Type B pancreatic cell (in vitro differentiated cells): Measurements from ENCODE around the gene PLXNB1. TPM values are rescaled to one million over a fixed set of nuclear protein-coding genes. Genes with fewer than 3 reads are reported as not detected.
A peak's percentile ranks its signal among the peaks of the same experiment; 100 is the strongest.

Source experiments
- DNase-seq: peaks from one replicate; pipeline ENCODE4 v3.0.0; 2021; ENCODE audit warnings: mixed read lengths; ENCODE audit not compliant: unreplicated experiment; ENCODE audit errors: extremely low spot score
- H3K27ac Mint-ChIP-seq: 2 replicates; pipeline ENCODE4 v1.8.0; 2021; ENCODE audit warnings: mild to moderate bottlenecking, mixed read lengths
- H3K27me3 Mint-ChIP-seq: 2 replicates; pipeline ENCODE4 v1.8.0; 2021; ENCODE audit warnings: mixed read lengths
- H3K36me3 Mint-ChIP-seq: 2 replicates; pipeline ENCODE4 v1.8.0; 2021; ENCODE audit warnings: mixed read lengths
- H3K4me1 Mint-ChIP-seq: one replicate; pipeline ENCODE4 v1.8.0; 2021; ENCODE audit warnings: mixed read lengths; ENCODE audit not compliant: unreplicated experiment
- H3K4me3 Mint-ChIP-seq: 2 replicates; pipeline ENCODE4 v1.8.0; 2021; ENCODE audit warnings: mild to moderate bottlenecking, mixed read lengths
- H3K9me3 Mint-ChIP-seq: 2 replicates; pipeline ENCODE4 v1.8.0; 2021; ENCODE audit warnings: mixed read lengths
- CTCF ChIP-seq: fragments of 200-600 bp; sonication (generic); conservative IDR thresholded peaks from 2 replicates; pipeline ENCODE4 v1.5.0; 2021; ENCODE audit warnings: antibody characterized with exemption, mild to moderate bottlenecking
- total RNA-seq: library from RNA; stranded (reverse); gene quantifications from 2 replicates; pipeline ENCODE4 v1.2.1, GENCODE V29; 2021; ENCODE audit warnings: low replicate concordance

PLXNB1 gene
- total RNA-seq, 1 donor from 2014 or later, result 212 TPM

GRCh38 chr3:48406443-48407431 is 23.1 kb downstream of the PLXNB1 start:
- Mint-ChIP-seq H3K4me1 (no peaks in the 10 kb centered on the region), H3K9me3 (no peaks in the 10 kb centered on the region), H3K27ac (no peak overlapping the region), H3K36me3 (peaks cover 14% of the 10 kb centered on the region), H3K4me3 (no peak overlapping the region), H3K27me3 (no peaks in the 10 kb centered on the region)
- DNase-seq, result peak; percentile 59
- no peak for TF ChIP-seq CTCF

GRCh38 chr3:48405971-48406370 is 23.9 kb downstream of the PLXNB1 start:
- no peak for DNase-seq
- H3K4me1 Mint-ChIP-seq, result peaks cover 1% of the 10 kb centered on the region
- H3K4me3 Mint-ChIP-seq, result no peak overlapping the region
- no peaks in the 10 kb centered on the region for H3K9me3 Mint-ChIP-seq
- no peak overlapping the region for H3K27ac Mint-ChIP-seq
- no peak for TF ChIP-seq CTCF
- peaks cover 12% of the 10 kb centered on the region for H3K36me3 Mint-ChIP-seq
- no peaks in the 10 kb centered on the region for H3K27me3 Mint-ChIP-seq

- H3K36me3 Mint-ChIP-seq, result peaks cover 12% of the 10 kb centered on the region
- DNase-seq, result peak; percentile 64
- H3K27me3 Mint-ChIP-seq, result no peaks in the 10 kb centered on the region
Observed at GRCh38 chr3:48405343-48405881, 24.5 kb downstream of the PLXNB1 start.

GRCh38 chr3:48404440-48405342 is 25.2 kb downstream of the PLXNB1 start:
- TF ChIP-seq CTCF, result no peak
- peak; percentile 54 for DNase-seq
- Mint-ChIP-seq H3K9me3 (no peaks in the 10 kb centered on the region), H3K27me3 (no peaks in the 10 kb centered on the region), H3K36me3 (peaks cover 12% of the 10 kb centered on the region), H3K4me3 (no peak overlapping the region), H3K4me1 (peaks cover 5% of the 10 kb centered on the region), H3K27ac (no peak overlapping the region)

More at GRCh38 chr3:48405343-48405881, 24.5 kb downstream of the PLXNB1 start:
- Mint-ChIP-seq H3K27ac (no peak overlapping the region), H3K4me1 (peaks cover 5% of the 10 kb centered on the region), H3K9me3 (no peaks in the 10 kb centered on the region), H3K4me3 (no peak overlapping the region)
- TF ChIP-seq CTCF, result no peak
